K562 (cell line): ENCODE data around the gene ST7. TPM values are rescaled to one million over a fixed set of nuclear protein-coding genes. Genes with fewer than 3 reads are reported as not detected.

ENCODE experiments used
- CHD1 ChIP-seq: fragments of 200-600 bp; sonication (generic); IDR thresholded peaks from one replicate; pipeline ENCODE4 v1.6.1; 2012; ENCODE audit warnings: mild to moderate bottlenecking, moderate library complexity, low read length, inconsistent platforms
- FOXK1 ChIP-seq: sonication (generic); formaldehyde crosslinking; IDR thresholded peaks from 2 replicates; pipeline ENCODE4 v1.8.0; 2022; ENCODE audit warnings: missing genetic modification reagents, mild to moderate bottlenecking, borderline replicate concordance
- HDAC2 ChIP-seq: fragments of 450-650 bp; IDR thresholded peaks from 2 replicates; pipeline ENCODE4 v1.6.1; 2016; ENCODE audit warnings: mild to moderate bottlenecking
- polyA plus RNA-seq, 8 experiments: library from polyadenylated mRNA; depleted of rRNA in 4 of 8; stranded (reverse) in 5 of 8; unstranded in 3 of 8; fragments of >200 nt; fragmentation: Nextera tagmentation in 2 of 8; fragmentation: Illumina TruSeq in 1 of 8; extraction: Ambion mirVana in 2 of 8; extraction: Trizol in 1 of 8; gene quantifications; 2 replicates each; pipeline versions ENCODE4 v1.2.1 to v1.2.3, GENCODE V29; 2011 to 2014; ENCODE audit warnings: inconsistent platforms in 1 of 8, missing spikeins in 1 of 8
- total RNA-seq, 7 experiments: library from RNA; depleted of rRNA in 6 of 7; stranded (reverse); fragments of >200 nt in 6 of 7; fragmentation: Illumina TruSeq in 2 of 7; extraction: Trizol in 2 of 7; gene quantifications; 2 replicates each; pipeline versions ENCODE4 v1.2.1 to v1.2.3, GENCODE V29; 2011 to 2021; ENCODE audit warnings: low replicate concordance in 1 of 7
- TF ChIP-seq, protein P1 (sequence below): fragments of 250-450 bp; sonication (Bioruptor Pico); IDR thresholded peaks from 2 replicates; pipeline ENCODE4 v1.5.0; 2021; ENCODE audit warnings: mild to moderate bottlenecking, borderline replicate concordance
- TF ChIP-seq, protein P2 (sequence below), 2 experiments: IDR thresholded peaks in 1 of 2; conservative IDR thresholded peaks in 1 of 2; 2 replicates each; pipeline ENCODE4 v1.6.1; 2016; ENCODE audit warnings: low read depth in 2 of 2, mild to moderate bottlenecking in 1 of 2, missing compliant biosample characterization in 1 of 2, missing genetic modification characterization in 1 of 2, moderate library complexity in 1 of 2
- TF ChIP-seq, protein P3 (sequence below): sonication (generic); formaldehyde crosslinking; IDR thresholded peaks from 2 replicates; pipeline ENCODE4 v1.8.1; 2023; ENCODE audit warnings: missing genetic modification reagents, mild to moderate bottlenecking, borderline replicate concordance

The ST7 gene
- total and polyA plus RNA-seq, 9 of the 15 experiments (the other 6 are each of a cell fraction or from before 2014, with no cell fraction given): 23.9 to 56.3 (median 36.9) TPM

DNA sequence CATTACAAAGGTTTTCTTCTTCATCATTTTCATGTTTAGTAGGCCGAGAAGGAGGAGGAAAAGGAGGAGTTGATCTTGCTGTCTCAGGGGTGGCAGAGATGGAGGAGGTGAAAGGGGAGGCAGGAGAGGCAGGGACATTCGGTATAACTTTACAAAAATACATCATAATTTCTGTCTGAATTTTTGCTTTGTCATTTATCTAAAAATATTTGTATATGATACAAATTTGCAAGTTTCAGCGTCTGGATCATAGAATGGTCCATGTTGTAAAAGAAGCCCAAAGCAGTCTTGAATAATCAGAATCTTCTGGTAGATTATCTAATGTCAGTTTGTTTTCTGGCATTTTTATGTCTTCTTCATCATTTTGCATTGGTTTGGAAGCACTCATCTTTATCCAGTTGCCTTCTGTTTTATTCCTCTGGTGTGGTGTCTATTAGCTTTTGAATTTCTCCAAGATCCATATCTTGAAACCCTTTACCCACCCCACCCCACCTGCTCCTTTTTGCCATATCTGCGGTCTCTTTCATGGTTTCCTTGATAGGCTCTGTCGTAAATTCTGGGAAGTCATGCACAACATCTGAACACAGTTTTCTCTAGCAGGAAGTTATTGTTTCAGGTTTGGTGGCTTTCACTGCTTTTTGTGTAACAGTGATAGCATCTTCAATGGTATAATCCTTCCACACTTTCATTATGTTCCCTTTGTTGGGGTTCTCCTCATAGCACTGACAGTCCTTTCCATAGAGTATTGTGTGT, 95.0 kb downstream of the ST7 start (continued):
- TF ChIP-seq FOXK1 (CRISPR knock-in tag) (no peak), CHD1 (no peak), HDAC2 (0 out of 2 replicates have a peak, but pooled peaks have one; percentile 16)
- TF ChIP-seq, protein P1, sequence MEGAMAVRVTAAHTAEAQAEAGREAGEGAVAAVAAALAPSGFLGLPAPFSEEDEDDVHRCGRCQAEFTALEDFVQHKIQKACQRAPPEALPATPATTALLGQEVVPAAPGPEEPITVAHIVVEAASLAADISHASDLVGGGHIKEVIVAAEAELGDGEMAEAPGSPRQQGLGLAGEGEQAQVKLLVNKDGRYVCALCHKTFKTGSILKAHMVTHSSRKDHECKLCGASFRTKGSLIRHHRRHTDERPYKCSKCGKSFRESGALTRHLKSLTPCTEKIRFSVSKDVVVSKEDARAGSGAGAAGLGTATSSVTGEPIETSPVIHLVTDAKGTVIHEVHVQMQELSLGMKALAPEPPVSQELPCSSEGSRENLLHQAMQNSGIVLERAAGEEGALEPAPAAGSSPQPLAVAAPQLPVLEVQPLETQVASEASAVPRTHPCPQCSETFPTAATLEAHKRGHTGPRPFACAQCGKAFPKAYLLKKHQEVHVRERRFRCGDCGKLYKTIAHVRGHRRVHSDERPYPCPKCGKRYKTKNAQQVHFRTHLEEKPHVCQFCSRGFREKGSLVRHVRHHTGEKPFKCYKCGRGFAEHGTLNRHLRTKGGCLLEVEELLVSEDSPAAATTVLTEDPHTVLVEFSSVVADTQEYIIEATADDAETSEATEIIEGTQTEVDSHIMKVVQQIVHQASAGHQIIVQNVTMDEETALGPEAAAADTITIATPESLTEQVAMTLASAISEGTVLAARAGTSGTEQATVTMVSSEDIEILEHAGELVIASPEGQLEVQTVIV (CRISPR knock-in tag): peak; percentile 82
- TF ChIP-seq, protein P2, sequence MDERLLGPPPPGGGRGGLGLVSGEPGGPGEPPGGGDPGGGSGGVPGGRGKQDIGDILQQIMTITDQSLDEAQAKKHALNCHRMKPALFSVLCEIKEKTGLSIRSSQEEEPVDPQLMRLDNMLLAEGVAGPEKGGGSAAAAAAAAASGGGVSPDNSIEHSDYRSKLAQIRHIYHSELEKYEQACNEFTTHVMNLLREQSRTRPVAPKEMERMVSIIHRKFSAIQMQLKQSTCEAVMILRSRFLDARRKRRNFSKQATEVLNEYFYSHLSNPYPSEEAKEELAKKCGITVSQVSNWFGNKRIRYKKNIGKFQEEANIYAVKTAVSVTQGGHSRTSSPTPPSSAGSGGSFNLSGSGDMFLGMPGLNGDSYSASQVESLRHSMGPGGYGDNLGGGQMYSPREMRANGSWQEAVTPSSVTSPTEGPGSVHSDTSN (CRISPR knock-in tag; IDR thresholded peaks at IDR 0.05; ENCODE audit: low read depth): no peak
- TF ChIP-seq, protein P2 (tag; conservative IDR thresholded peaks at IDR 0.05; ENCODE audit: low read depth): 0 out of 2 replicates have a peak, but pooled peaks have one; percentile 49
- TF ChIP-seq, protein P3, sequence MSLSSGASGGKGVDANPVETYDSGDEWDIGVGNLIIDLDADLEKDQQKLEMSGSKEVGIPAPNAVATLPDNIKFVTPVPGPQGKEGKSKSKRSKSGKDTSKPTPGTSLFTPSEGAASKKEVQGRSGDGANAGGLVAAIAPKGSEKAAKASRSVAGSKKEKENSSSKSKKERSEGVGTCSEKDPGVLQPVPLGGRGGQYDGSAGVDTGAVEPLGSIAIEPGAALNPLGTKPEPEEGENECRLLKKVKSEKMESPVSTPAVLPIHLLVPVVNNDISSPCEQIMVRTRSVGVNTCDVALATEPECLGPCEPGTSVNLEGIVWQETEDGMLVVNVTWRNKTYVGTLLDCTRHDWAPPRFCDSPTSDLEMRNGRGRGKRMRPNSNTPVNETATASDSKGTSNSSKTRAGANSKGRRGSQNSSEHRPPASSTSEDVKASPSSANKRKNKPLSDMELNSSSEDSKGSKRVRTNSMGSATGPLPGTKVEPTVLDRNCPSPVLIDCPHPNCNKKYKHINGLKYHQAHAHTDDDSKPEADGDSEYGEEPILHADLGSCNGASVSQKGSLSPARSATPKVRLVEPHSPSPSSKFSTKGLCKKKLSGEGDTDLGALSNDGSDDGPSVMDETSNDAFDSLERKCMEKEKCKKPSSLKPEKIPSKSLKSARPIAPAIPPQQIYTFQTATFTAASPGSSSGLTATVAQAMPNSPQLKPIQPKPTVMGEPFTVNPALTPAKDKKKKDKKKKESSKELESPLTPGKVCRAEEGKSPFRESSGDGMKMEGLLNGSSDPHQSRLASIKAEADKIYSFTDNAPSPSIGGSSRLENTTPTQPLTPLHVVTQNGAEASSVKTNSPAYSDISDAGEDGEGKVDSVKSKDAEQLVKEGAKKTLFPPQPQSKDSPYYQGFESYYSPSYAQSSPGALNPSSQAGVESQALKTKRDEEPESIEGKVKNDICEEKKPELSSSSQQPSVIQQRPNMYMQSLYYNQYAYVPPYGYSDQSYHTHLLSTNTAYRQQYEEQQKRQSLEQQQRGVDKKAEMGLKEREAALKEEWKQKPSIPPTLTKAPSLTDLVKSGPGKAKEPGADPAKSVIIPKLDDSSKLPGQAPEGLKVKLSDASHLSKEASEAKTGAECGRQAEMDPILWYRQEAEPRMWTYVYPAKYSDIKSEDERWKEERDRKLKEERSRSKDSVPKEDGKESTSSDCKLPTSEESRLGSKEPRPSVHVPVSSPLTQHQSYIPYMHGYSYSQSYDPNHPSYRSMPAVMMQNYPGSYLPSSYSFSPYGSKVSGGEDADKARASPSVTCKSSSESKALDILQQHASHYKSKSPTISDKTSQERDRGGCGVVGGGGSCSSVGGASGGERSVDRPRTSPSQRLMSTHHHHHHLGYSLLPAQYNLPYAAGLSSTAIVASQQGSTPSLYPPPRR (CRISPR knock-in tag): no peak
